ENCODE results near the gene KCTD17.

- TF ChIP-seq CTCF (conservative IDR thresholded peaks at IDR 0.05; ENCODE audit: low read depth, low read length) (no peak), NFE2L2 (IDR thresholded peaks at IDR 0.05; ENCODE audit: low read depth, low read length) (no peak), POLR2A (IDR thresholded peaks at IDR 0.05; ENCODE audit: low read depth, low read length) (no peak), MXI1 (IDR thresholded peaks at IDR 0.05; ENCODE audit: borderline replicate concordance, low read depth, low read length) (no peak), USF2 (IDR thresholded peaks at IDR 0.05; ENCODE audit: low read depth, low read length) (no peak), MAZ (IDR thresholded peaks at IDR 0.05; ENCODE audit: borderline replicate concordance, low read depth, low read length) (no peak), CHD1 (IDR thresholded peaks at IDR 0.05; ENCODE audit: low read depth, low read length) (no peak)
Observed at GRCh38 chr22:37094239-37094638, 42.7 kb downstream of the KCTD17 start.

All from IMR-90 (cell line).